Measurements from ENCODE around the gene ETFA. TPM values are rescaled to one million over a fixed set of nuclear protein-coding genes. Genes with fewer than 3 reads are reported as not detected.
A peak's percentile ranks its signal among the peaks of the same experiment; 100 is the strongest.

The ETFA gene
- total RNA-seq, 1 donor from 2014 or later, result 81.2 TPM

DNA sequence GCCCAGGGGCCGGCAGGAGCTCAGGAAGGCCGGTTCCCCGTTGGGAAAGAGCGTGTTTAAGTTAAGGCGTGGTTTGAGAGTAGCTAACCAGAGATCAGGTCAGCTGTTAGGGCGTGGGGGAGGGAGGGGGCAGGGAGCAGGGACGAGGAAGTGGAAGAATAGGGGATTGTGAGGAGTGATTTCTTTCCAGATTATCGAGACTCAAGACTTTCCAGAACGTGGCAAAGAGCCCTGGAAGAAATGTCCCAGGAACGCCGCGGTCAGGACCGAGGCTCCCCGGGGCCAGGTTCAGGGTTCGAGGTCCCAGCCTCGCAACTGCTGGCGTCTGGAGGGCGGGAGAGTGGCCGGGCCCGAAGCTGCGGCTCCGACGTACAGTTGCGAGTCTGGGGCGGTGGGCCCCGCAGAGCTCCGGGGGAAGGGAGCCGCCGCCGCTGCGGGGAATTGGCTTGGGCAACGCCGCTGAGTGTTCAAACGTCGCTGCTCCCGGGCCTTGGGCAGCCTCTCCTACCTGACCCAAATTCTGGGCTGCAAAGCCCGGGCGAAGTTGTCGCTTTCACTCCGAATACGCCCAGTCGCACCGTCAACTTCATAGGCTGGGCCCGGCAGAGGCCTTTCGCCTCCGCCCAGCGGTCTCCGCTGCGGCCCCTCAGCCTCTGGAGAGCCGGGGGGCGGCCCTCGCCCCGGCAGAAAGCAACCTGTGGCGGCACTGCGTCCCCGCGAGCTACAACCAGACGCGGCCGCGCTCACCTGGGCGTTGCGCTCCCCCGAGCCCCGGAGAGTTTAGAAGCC lies 34.8 kb upstream of the ETFA start:
- TF ChIP-seq, protein P1, sequence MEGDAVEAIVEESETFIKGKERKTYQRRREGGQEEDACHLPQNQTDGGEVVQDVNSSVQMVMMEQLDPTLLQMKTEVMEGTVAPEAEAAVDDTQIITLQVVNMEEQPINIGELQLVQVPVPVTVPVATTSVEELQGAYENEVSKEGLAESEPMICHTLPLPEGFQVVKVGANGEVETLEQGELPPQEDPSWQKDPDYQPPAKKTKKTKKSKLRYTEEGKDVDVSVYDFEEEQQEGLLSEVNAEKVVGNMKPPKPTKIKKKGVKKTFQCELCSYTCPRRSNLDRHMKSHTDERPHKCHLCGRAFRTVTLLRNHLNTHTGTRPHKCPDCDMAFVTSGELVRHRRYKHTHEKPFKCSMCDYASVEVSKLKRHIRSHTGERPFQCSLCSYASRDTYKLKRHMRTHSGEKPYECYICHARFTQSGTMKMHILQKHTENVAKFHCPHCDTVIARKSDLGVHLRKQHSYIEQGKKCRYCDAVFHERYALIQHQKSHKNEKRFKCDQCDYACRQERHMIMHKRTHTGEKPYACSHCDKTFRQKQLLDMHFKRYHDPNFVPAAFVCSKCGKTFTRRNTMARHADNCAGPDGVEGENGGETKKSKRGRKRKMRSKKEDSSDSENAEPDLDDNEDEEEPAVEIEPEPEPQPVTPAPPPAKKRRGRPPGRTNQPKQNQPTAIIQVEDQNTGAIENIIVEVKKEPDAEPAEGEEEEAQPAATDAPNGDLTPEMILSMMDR (IDR thresholded peaks at IDR 0.05), result no peak
- intact Hi-C loops (cut with DNase I), result no loop called here
- H3K4me3 ChIP-seq, result peak overlapping the region; percentile 49
- DNase-seq (peak; percentile 63), ATAC-seq (peak; percentile 52 to 60)
- H3K36me3 ChIP-seq, result no peaks in the 10 kb centered on the region
- no peaks in the 10 kb centered on the region for H3K9me3 ChIP-seq
- H3K4me1 ChIP-seq, result peaks cover 48% of the 10 kb centered on the region
- peaks cover 81% of the 10 kb centered on the region for H3K27me3 ChIP-seq (ENCODE audit: low read depth)
- no peak overlapping the region for H3K27ac ChIP-seq

DNA sequence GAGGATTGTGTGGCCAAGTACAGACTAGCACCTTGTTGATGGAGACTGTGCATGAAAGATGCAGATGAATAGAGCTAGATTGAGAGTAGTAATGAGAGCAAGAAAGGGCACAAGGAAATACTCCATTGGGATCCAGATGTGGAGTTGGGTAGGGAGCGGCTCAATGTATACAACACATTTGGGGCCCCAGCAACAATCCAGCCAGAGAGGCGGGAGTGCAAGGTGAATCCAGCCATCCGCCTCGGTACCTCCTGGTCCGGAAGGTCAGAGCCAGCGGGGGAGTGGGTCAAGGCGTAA lies 34.3 kb upstream of the ETFA start:
- Histone ChIP-seq H3K27ac (no peak overlapping the region), H3K36me3 (no peaks in the 10 kb centered on the region), H3K4me3 (peak overlapping the region; percentile 49), H3K4me1 (peaks cover 53% of the 10 kb centered on the region), H3K27me3 (ENCODE audit: low read depth) (peaks cover 86% of the 10 kb centered on the region), H3K9me3 (no peaks in the 10 kb centered on the region)
- intact Hi-C loops (cut with DNase I), result no loop called here
- DNase-seq (no peak), ATAC-seq (no peak)
- TF ChIP-seq, protein P1 (IDR thresholded peaks at IDR 0.05), result no peak

DNA sequence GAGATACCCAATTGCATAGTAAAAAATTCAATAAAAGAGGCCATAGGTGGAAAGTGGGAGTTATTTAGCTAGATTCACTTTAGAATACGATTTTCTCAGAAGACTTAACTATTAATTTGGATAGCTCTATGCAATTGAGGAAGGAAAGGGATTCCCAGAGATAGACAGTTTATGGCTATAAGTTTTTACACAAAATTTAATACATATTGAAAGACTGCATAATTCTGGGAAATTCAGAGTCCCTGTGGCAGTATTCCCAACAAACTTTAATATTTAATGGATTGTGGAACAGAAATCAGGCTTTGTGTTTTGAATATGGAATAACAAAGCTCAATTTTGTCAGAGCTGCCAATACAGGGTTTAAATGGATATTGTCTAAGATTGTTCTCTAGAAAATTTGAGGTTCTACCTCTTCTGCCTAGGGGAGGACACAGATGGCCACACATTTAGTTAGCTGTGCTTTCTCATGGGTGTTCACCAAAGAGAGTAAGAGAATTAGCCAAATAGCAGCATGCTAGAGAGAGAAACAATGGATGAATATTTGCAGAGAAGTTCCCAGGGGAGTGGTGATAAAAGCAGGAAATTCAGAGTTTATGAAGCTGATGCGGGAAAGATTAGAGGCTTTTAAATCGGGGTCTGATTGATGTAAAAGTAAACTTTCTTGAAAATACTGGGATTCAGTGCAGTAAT lies 33.8 kb upstream of the ETFA start:
- no peaks in the 10 kb centered on the region for H3K9me3 ChIP-seq
- TF ChIP-seq, protein P1 (IDR thresholded peaks at IDR 0.05), result no peak
- ATAC-seq (no peak), DNase-seq (no peak)
- no peak overlapping the region for H3K4me3 ChIP-seq
- intact Hi-C loops (cut with DNase I), result no loop called here
- H3K27ac ChIP-seq, result no peak overlapping the region
- H3K36me3 ChIP-seq, result no peaks in the 10 kb centered on the region
- peaks cover 91% of the 10 kb centered on the region for H3K27me3 ChIP-seq (ENCODE audit: low read depth)
- peaks cover 58% of the 10 kb centered on the region for H3K4me1 ChIP-seq

DNA sequence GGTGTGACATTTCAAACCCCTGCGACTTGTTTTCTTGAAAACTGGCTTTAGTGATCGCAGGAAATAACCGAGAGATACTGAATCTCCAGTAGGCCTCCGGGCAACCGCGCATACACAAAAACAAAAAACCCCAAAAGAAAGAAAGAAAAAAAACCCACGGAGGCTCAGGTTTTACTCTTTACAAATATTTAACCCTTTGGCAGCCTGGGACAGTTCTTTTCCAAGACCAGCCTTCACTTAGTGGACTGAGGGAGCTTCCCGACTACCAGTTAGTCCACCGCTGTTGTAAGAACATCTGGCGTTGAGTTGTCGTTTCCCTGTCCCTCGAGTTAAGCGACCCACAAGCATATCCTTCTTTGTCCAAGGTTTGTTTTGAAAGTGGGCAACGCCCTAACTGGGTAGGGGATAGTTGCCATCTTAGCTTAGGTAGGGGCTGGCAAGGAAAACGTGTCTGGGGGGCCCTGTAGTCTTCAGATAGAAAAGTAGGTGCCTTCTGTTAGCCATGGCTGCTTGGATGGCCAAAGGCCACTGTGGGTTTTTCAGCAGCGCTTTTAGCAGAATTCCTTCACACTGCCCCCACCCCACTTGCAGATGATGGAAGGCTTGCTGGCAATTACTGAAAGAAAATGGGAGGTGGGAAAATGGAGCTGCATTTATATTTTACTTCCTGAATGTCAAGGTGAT lies 32.2 kb upstream of the ETFA start:
- H3K27ac ChIP-seq, result no peak overlapping the region

More for the DNA sequence above, 32.2 kb upstream of the ETFA start:
- intact Hi-C loops (cut with DNase I), result no loop called here
- Histone ChIP-seq H3K9me3 (no peaks in the 10 kb centered on the region), H3K36me3 (no peaks in the 10 kb centered on the region), H3K4me3 (no peak overlapping the region), H3K27me3 (ENCODE audit: low read depth) (peaks cover 100% of the 10 kb centered on the region), H3K4me1 (peaks cover 66% of the 10 kb centered on the region)
- TF ChIP-seq, protein P1 (IDR thresholded peaks at IDR 0.05), result no peak
- DNase-seq, result no peak
- no peak for ATAC-seq

Data from lower lobe of right lung (tissue), 2 donors.